GM04504 (cell line): ENCODE measurements around the gene LBR.
"Not testable (repeated sequence)": the region's sequence is repeated elsewhere in the genome, so short reads cannot be mapped to it uniquely, and the experiment has no call there.

Source experiments
- DNase-seq: peaks from one replicate; pipeline ENCODE4 v3.0.0-alpha.2; 2012; ENCODE audit warnings: low read depth

Gene LBR

DNA sequence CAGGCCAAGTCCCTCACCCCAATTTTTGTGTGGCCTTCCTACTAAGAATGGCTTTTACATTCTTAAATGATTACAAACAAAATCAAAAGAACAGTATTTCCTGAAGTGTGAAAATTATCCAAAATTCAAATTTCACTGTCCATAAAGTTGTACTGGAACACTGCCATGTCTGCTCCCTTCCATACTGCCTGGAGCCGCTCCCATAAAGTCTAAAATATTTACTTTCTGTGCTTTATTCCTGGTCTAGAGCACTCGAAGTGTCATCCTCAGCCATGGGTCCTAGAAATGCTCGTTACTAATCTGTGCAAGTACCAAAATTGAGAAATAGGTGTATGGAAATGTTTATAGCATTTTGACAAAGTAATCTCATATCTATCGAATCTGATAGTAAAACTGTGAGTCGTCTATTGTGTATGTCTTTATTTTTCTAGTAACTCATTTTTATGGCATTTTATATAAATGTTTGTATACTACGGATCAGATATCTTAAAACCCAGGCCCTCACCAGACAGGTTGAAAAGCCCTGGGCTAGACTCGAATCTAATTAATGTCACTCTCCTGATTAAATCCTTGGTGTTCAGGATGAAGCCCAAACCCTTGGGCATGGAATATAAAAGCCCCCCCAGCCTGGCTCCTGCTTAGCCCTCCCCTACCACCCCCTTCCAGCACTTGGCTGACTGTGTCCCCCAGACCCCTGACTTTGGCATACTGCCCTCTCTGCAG is 4.9 kb downstream of the LBR start:
- DNase-seq: no peak

DNA sequence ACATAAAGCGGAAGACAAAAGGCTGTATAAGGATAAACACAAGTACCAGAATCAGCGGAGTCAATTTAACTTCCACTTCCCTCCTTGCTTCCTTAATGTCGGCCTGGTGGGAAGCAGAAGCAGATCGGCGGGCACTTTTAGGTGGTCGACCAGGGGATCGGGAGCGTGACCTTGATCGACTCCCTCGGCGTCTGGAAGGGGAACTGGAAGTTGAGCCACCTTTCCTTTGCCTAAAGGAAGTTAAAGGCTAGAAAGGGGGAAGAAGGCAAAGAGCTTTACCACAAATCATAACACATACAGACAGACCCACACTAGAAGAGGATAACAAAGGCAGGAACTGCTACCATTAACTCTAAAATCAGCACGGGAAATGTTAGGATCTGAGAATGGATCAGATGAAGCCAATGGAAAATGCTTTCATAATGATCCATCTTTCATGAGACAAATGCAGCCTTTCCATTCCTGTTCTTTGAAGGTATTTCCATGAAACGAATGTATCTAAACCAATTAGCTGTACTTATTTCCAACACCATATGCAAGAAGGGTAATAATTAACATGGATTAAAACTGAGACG is 5.7 kb downstream of the LBR start:
- no peak for DNase-seq

DNA sequence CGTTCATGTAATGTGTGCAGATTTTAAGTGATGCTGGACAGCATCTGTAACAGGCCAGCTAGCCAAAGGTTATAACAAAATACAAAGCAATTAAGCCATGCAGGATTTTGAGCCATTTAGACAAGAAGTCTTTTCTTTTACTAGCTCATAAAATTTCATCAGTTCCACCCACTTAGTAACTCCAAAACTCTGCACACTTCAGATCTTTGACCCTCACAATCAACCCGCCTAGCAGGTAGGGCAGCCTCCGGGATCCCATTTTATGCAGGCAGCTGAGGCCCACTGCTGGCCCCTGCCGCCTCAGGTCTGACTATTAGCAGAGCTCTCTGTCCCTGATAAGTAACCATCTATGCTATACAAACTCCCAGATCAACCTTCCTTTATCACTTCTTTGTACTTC is 9.2 kb downstream of the LBR start:
- no peak for DNase-seq

DNA sequence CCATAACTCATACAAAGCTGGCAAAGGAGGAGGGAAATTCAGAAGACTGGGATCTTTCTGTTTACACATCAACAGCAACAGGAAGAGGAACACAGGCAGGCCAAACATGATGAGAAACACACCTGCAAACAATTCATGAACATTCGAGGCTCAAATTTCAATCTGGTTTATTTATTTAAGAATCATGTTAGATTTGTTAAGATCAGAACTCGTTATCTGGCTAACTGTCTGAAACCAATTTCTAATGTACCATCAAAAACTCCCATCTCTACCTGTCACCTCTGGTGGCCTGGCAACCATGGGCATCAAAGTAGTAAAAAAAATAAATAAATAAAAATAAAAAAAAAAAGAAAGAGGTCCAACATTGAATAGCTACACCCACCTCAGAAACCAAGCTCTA is 9.8 kb downstream of the LBR start:
- no peak for DNase-seq

DNA sequence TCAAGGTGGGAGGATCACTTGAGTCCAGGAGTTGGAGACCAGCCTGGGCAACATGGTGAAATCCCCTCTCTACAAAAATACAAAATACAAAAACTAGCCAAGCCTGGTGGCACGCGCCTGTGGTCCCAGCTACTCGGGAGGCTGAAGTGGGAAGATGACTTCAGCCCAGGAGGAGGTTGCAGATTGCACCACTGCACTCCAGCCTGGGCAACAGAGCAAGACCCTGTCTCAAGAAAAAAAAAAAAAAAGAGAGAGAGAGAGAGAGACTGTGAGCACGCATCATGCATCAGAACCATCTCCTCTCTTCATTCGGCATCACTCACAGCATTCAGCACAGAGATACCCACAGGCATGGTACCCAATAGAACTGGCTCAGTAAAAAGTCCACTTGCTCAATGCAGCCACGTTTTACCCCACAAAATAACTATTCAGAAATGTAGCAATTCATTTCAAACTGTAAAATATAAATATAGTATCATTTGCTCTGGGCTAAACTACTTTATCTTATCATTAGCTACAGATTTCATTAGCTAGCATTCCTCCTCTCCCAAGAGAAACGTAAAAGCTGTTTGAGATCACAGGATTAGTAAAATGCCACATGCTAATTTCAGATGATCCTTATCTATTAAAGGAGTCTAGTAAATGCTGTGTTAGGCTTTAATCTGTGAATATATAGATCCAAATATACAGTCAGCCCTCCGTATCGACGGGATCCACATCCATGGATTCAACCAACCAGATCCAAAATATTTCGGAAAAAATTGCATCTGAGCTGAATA is 11.7 kb downstream of the LBR start:
- DNase-seq: no peak

DNA sequence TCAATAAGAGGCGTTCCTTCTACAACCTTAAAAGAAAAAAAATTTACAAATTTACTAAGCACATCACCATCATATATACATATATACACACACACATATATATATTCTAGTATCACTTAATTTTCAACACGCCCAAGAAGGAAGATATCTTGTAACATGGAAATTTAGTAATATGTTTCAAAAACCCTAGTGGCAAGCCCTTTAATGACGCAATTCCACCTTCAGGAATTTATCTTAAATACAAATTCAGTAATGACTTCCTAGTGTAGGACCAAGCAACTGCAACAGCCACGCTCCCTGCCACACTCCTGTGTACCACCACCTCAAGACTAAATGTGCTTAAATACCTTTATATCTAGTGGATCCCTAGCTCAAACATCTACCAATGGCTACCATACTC is 12.5 kb downstream of the LBR start:
- no peak for DNase-seq

DNA sequence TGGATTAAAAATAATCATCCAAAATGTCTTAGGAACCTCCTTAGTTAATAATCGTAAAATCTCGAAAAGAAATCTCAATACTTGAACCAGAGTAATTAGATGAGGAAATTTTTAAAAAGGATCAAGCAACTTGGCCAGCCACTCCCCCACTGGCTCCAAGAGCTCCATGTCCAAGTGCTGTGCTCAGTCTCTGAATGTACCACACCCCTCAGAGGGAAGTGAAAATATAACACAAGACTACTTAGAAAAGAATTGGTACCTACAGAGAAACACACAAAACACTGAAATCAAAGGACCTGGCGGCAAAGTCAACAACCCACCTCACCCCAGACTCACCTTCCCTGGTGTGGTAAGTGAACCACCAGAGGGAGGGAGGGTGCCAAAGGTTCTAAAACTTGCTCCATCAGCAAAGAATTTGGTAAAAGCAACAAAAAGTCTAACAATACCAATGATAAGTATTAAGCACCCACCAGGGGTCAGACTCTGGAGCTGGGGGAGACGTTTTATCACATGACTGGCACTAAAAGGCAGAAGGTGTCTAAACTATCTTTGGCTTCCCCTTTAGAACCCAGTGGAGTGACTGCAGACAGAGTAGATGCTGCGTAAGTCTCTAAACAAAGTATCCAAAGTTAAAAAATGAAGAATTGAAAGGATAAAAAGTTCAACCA is 14.0 kb downstream of the LBR start:
- no peak for DNase-seq

DNA sequence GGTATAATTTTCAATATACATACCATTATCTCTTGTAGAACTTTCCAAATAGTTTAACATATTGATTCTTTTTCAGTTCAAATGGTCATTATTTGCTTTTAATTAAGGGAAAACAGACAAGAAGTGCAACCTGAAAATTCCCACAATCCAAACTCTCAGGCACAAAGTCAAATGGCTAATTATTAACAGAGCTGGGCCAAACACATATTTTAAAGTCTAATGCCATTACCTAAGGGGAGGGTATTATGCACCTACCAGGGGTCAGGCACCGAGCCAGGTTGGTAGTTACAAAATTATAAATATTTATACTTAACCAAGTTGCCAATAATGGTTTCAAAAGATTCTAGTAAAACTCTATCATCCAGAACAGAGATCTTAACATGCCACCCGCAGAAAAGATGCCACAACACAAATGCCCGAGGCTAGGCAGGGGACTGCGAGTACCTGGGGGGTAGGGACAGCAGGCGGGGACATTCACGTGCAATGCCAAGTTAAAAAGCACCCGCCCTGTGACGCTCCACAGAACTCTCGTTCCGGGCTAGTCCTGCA is 15.0 kb downstream of the LBR start:
- DNase-seq: no peak

DNA sequence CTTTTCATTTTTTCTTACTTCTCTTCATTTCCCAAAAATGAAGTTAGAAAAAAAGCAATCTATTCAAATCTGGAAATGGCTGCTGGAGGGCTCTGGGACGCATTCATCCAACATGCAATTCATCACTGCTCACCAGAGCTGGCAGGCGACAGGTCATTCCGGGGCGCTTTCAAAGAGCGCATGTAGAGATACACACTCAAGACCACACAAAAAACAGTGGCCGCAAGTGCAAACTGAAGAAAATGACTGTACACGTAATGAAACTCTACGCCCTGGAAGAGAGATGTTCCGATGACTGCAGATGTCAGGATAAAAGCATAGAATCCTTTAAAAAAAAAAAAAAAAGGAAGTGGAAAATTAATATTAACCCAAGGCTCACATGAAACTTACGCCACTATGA is 15.5 kb downstream of the LBR start:
- no peak for DNase-seq

DNA sequence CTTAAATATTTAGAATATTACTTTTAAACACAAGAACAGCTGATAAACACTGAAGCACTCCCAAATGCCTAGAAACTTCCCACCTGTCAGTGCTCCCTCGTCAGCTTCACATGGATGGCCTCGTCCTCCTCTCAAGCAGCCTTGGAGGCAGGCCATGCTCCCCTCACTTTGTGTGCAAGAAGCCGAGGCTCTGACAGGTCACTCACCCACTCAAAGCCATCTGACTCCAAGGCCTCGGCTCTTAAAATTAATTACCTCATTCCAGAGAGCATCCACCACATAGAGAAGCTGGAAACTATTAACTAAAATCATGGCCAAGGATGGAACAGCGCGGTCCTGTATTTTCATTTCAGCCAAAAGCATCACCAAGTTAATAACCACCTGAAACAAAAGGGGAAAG is 17.8 kb downstream of the LBR start:
- DNase-seq: no peak

DNA sequence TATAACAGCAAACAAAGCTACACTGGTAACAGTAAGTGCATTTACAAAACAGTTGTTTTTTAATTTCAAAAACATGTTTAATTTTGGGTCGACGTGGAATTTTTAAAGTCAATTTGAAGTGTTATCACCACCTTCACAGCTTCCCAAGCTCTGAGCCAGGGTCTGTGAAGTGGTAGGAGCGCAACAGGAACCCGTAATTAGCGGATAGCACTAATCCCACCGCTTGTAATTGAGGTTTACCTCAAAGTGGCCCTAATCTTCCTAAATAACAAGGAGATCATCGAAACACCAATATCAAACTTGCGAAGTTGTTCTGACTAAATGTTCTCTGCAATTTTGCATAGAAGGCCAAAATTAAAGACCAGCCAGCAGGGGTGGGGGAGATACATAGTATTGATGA is 18.8 kb downstream of the LBR start:
- DNase-seq: no peak

DNA sequence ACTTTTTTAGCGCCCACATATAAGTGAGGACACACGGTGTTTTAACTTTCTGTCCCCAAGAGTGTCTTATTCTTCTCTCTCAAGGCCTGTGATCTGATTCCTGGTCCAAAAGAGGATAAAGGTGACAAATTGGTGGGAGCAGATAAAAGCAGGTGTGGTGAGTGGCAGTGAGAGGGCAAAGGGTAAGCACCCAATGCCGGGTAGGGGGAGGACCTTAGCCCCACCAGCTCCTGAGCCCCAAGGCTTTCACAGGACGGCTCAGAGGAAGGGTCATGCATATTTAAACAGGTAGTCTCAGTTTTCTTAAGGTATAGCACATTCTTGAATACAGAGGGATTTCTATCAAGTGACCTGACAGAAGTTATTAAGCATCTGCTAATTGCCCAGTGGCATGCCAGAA is 19.6 kb downstream of the LBR start:
- DNase-seq: no peak

DNA sequence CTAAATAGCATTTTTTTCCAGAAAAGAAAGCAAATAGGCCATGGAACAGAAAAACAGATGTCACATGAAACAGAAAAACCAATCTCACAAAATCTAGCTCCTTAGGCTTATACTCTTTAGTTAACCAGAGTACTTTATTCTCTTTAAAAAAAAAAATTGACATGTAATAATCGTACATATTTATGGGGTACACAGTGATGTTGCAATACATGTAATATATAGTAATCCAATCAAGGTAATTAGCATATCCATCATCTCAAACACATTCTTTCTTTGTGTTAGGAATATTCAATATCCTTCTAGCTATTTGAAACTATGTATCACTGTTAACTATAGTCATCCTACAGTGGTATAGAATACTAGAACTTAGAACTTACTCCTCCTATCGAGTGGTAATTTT is 20.1 kb downstream of the LBR start:
- no peak for DNase-seq

DNA sequence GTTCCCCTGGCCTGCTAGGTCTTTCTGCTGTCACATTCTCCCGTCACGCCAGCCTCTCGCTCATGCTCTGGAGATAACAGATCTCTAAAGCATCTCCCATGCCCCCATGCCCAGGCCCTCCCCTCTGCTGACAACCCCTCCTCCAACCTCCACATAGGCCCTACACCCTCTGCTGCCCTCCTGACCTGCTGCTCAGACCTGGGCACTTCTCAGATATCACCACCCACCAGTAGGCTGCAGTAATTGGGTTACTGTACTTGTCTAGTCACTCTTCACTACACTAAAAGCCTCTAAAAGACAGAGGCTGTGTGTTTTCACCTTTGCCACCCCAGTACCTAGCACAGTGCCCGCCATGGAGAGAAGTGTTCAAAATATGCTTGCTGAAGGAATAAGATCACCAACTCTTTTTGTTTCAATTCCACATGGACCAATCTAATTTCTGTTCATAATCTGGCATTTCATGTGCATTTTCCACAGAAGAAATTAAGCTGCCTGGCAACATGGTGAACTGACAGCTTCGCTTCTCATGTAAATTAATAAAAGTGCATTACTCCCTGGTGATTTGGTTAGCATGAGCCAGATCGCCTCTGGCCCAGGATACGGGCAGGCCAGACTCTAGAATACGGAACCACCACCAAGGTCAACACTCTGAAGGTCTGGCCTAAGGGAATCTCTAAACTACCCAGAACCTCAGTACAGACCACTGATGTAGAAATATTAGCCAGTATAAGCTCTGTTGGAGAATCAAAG is 20.7 kb downstream of the LBR start:
- DNase-seq: no peak

DNA sequence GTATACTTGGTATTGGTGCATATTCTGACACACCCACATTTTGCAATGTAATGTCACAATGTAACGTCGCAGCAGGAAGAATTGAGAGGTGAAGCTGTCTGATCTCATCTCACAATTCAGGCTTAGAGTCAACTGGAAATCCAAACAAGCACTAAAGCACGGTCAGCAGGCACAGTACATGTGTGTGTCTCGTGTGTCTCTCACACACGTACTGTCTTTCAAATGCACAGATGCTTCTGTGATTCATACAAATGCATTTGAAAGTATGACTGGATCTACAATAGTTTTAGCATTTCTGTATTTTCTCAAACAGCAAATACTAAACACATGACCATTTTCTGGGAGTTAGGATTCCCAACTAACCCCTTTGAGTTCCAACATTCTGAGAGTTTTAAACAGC is 26.9 kb downstream of the LBR start:
- DNase-seq: no peak

DNA sequence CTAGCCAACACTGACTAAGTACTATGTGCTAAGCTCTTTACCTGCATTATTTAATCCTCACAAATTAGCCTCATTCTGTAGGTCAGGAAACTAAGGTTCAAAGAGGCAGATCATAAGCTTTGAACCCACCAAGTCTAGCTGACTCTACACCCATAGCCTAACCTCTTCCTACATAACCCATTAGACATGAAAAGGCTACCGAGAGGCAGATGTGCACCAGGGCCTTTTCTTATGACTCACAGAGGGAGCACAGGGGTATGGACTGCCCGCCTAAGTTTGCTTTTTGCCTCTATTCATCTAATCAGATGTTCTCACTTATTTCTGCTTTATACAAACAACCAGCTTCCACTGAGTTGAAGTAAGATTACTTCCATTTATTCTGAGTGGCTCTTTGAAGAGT is 31.5 kb downstream of the LBR start:
- no peak for DNase-seq

DNA sequence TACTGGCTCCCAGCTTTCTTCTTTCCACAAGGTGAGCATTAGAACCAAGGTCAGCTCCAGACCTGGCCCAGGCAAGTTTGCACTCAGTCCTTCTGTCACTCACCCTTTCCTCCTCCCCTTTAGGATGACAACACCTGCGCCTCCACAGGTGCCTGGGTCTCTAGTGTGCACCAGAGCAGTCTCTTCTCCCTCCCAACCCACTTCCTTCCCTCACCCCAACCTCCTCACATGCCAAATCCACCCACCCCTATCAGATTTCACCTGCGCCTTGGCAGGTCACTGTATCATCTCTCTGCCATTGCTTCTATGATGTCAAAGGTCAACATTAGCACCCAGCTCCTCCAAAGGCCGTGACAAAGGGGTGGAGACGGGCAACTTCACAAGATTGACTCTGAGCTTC is 38.0 kb downstream of the LBR start:
- no peak for DNase-seq

DNA sequence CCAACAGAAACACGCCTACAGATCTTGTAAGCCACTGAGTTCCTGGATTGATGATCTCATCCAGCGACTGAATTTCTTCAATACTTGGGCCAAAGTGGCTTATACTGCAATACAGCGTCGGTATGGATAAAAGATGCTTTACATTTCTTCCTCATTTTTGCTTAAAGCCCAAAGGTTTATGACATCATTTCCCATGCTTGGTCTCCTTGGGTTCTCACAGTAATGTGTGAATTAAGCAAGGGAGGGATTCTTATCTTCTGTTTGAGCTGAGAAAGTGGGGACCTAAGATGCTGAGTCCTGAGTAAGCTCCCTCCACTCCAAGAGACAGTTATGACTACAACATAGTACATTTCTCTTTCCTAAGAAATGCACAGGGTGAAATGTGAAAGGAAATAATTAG is 39.5 kb downstream of the LBR start:
- DNase-seq: no peak

DNA sequence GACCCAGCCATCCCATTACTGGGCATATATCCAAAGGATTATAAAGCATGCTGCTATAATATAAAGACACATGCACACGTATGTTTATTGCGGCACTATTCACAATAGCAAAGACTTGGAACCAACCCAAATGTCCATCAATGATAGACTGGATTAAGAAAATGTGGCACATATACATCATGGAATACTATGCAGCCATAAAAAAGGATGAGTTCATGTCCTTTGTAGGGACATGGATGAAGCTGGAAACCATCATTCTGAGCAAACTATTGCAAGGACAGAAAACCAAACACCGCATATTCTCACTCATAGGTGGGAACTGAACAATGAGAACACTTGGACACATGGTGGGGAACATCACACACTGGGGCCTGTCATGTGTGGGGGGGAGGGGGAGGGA is 41.0 kb downstream of the LBR start:
- DNase-seq: not testable (repeated sequence)

DNA sequence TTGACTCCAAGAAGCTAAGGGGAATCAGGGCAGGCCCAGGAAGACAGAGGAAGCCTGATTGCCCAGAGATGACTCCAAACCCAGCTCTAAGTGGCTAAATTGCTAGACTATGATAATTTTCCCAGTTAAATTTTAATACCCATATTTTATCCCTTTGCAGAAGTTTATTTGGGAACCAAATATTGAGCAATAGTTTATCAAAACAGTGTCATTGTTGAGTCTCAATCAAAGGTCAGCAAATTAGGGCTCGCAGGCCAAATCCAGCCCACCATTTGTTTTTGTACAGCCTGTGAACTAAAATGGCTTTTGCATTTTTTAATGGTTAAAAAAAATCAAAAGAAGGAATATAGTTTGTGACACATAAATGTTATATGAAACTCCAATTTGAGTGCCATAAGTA is 47.1 kb downstream of the LBR start:
- no peak for DNase-seq

DNA sequence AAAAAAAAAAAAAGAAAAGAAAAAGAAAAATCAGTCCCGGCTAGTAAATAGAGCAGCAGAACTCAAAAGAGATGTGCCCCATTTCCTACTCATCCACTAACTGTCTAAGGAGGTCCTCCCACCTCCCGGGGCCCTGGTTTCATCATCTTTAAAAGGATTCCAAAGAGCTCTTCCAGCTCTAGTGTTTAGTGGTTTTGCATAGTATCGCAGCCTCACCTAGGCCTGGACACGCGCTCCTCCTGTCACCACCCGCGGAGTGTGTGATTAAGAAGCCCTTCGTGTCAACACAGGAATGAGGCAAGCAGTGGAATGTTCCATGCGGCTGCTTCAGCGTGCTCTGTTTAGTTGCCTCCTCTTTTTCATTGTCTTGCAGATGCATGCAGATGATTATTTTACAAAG is 49.0 kb downstream of the LBR start:
- DNase-seq: peak; percentile 73

DNA sequence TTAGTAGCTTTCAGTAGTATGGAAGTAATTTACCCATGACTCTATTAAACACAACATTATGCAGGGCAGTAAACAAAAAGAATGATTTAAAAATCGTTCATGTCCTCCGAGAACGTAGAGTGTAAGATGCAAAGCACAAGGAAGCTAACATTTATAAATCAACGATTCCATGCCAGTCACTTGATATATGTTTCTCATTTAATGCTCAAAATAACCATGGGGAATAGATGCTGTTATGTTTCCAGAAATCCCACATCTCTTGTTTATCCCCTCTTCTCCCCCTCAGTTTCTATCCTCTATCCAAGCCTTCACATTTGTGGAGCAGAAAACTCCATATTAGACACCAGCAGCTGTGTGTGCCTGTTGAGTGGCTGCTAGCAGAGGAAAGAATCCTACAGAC is 52.8 kb downstream of the LBR start:
- DNase-seq: no peak
